Measurements from ENCODE around the gene TERC. TPM values are rescaled to one million over a fixed set of nuclear protein-coding genes. Genes with fewer than 3 reads are reported as not detected.

Gene TERC
- polyA plus RNA-seq, 6 donors from 2014 or later = 1.9 to 3.3 (median 1.9) TPM; not detected in 3

Other genes with a start within 250 kb of the TERC start
- not detected for gene MECOM, start 101.3 kb downstream of the TERC start, polyA plus RNA-seq (ENCODE audit: low read depth in 6 of 6)
- under 1 TPM in 5 of 6 donors, not detected in 1; 0.12 to 0.59 (median 0.23) TPM for gene ACTRT3, start 4.5 kb upstream of the TERC start, polyA plus RNA-seq (ENCODE audit: low read depth in 6 of 6)
- 10 to 100 TPM; 18.7 to 44.1 (median 20.4) TPM for gene MYNN, start 8.3 kb upstream of the TERC start, polyA plus RNA-seq (ENCODE audit: low read depth in 6 of 6)
- under 1 TPM in 1 of 6 donors, not detected in 5; 0.27 TPM for gene LRRIQ4, start 47.8 kb upstream of the TERC start, polyA plus RNA-seq (ENCODE audit: low read depth in 6 of 6)
- 1 to 10 TPM in 4 of 6 donors, under 1 TPM in 2; 0.49 to 4.3 (median 1.8) TPM for gene LRRC34, start 47.8 kb upstream of the TERC start, polyA plus RNA-seq (ENCODE audit: low read depth in 6 of 6)
- not detected for gene LRRC31, start 104.9 kb upstream of the TERC start, polyA plus RNA-seq (ENCODE audit: low read depth in 6 of 6)
- under 1 TPM in 2 of 6 donors, not detected in 4; 0.11 to 0.17 TPM for gene SAMD7, start 146.5 kb upstream of the TERC start, polyA plus RNA-seq (ENCODE audit: low read depth in 6 of 6)
- 100 to 1,000 TPM; 290 to 440 (median 404) TPM for gene SEC62, start 201.7 kb upstream of the TERC start, polyA plus RNA-seq (ENCODE audit: low read depth in 6 of 6)

Measured in naive B cell (primary cell).